GM12878 (cell line): ENCODE data around the gene EGR4.

ENCODE experiments used
- ASH2L ChIP-seq: fragments of 300-600, 200-600 bp; sonication (generic); IDR thresholded peaks from 2 replicates; pipeline ENCODE4 v1.6.1; 2017; ENCODE audit warnings: low read depth, mild to moderate bottlenecking, borderline replicate concordance
- EZH2 ChIP-seq: IDR thresholded peaks from 2 replicates; pipeline ENCODE4 v1.6.1; 2012; ENCODE audit warnings: low read depth, mild to moderate bottlenecking, control low read depth, inconsistent platforms, low read length, borderline replicate concordance; ENCODE audit not compliant: control insufficient read depth
- GABPA ChIP-seq: IDR thresholded peaks from 2 replicates; pipeline ENCODE4 v1.6.1; 2014; ENCODE audit warnings: antibody characterized with exemption, low read depth, mild to moderate bottlenecking, inconsistent platforms
- POLR2A ChIP-seq: IDR thresholded peaks from 2 replicates; pipeline ENCODE4 v1.6.1; 2011; ENCODE audit warnings: low read depth, mild to moderate bottlenecking, low read length
- TF ChIP-seq, protein P1 (sequence below), 3 experiments: IDR thresholded peaks in 2 of 3; conservative IDR thresholded peaks in 1 of 3; 2 replicates each; pipeline ENCODE4 v1.5.1; 2011; ENCODE audit warnings: low read depth in 3 of 3, low read length in 3 of 3, mild to moderate bottlenecking in 3 of 3, control low read depth in 2 of 3, moderate library complexity in 2 of 3, inconsistent platforms in 1 of 3, mixed read lengths in 1 of 3; ENCODE audit not compliant: control insufficient read depth in 2 of 3, insufficient read depth in 1 of 3; ENCODE audit errors: extremely low read depth in 1 of 3

DNA sequence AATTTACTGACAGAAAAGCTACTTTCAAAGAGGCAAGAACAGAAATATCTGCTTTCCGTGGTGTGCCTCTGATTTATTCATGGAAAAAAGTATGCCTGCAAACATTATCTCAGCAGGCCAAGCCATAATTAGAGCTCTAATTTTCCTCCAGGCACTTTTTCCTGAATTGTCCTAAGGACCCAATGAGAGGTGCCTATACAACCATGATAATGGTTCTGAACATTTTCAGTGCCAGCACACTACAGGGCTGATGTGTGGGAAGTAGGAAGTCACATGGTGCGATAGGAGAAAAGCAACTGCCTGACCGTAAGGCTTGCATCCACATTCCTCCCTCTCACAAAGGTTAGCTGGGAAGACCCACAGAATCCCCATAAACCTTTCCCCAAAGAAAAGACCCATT is 45.9 kb upstream of the EGR4 start:
- TF ChIP-seq ASH2L (no peak), POLR2A (no peak), EZH2 (no peak), GABPA (no peak)
- TF ChIP-seq, protein P1, sequence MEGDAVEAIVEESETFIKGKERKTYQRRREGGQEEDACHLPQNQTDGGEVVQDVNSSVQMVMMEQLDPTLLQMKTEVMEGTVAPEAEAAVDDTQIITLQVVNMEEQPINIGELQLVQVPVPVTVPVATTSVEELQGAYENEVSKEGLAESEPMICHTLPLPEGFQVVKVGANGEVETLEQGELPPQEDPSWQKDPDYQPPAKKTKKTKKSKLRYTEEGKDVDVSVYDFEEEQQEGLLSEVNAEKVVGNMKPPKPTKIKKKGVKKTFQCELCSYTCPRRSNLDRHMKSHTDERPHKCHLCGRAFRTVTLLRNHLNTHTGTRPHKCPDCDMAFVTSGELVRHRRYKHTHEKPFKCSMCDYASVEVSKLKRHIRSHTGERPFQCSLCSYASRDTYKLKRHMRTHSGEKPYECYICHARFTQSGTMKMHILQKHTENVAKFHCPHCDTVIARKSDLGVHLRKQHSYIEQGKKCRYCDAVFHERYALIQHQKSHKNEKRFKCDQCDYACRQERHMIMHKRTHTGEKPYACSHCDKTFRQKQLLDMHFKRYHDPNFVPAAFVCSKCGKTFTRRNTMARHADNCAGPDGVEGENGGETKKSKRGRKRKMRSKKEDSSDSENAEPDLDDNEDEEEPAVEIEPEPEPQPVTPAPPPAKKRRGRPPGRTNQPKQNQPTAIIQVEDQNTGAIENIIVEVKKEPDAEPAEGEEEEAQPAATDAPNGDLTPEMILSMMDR (IDR thresholded peaks at IDR 0.05 in 2 of 3, conservative IDR thresholded peaks at IDR 0.05 in 1 of 3; ENCODE audit: control insufficient read depth in 2 of 3, extremely low read depth in 1 of 3, insufficient read depth in 1 of 3, low read depth in 3 of 3, low read length in 3 of 3): no peak
